HG03354 (cell line): ENCODE measurements around the gene RGPD5.
"Not testable (repeated sequence)": the region's sequence is repeated elsewhere in the genome, so short reads cannot be mapped to it uniquely, and the experiment has no call there.

Source experiments
- ATAC-seq: cut with Tn5 transposase; IDR thresholded peaks from one replicate; pipeline ENCODE4 v1.9.1; 2021; ENCODE audit warnings: mild to moderate bottlenecking; ENCODE audit not compliant: unreplicated experiment, poor library complexity, severe bottlenecking

RGPD5 gene

DNA sequence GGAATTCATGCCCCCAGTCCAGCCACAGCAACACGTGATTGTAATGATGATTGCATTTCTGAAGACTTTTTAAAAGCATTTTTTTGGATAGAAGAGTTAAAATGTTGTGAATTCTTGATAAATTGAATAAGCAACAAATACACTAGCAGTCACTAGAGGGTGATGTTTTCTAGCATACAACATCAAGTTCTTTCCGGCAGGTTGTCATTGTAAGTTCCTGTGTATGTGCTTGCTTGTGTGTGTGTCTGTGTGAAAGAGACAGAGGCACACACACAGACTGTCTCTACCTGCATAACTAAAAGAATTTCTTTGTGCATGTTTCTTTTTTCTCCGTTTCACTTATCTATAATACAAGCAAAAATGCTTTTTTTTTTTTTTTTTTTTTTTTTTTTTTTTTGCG, 95.8 kb downstream of the RGPD5 start:
- not testable (repeated sequence) for ATAC-seq

- not testable (repeated sequence) for ATAC-seq
Observed at GRCh38 chr2:109891024-109891423, 96.9 kb downstream of the RGPD5 start.

DNA sequence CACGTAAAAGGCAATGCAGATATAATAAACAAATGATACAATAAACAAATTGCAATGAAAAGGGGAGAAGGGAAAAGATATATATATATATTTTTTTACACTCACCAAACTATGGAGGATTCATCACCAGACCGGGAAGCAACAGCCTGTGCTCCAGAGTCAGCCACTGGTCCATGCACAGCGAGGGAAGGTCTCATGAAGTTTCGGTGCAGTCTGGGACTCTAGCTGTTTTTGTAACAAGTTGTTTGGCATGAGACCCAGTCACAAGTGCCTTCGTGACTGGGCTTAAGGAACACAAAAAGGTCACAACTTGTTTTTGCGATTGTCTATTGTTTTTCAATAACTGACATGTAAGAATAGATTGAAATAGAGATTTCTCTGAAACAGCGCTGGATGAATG, 99.6 kb downstream of the RGPD5 start:
- ATAC-seq = not testable (repeated sequence)

DNA sequence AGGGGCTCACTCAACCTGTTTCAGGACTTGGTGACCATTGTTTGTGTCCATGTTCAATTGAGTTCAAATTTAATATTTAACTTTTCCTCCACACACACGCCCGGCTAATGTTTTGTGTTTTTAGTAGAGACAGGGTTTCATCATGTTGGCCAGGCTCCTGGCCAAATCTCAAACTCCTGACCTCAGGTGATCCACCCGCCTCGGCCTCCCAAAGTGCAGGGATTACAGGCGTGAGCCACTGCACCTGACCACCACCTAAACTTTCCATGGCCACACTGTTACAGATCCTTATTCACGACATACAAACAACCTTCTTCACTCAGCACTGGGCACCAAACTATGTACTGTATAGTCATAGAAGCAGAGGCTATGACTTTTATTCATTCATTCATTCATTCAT, 100.0 kb downstream of the RGPD5 start:
- not testable (repeated sequence) for ATAC-seq

DNA sequence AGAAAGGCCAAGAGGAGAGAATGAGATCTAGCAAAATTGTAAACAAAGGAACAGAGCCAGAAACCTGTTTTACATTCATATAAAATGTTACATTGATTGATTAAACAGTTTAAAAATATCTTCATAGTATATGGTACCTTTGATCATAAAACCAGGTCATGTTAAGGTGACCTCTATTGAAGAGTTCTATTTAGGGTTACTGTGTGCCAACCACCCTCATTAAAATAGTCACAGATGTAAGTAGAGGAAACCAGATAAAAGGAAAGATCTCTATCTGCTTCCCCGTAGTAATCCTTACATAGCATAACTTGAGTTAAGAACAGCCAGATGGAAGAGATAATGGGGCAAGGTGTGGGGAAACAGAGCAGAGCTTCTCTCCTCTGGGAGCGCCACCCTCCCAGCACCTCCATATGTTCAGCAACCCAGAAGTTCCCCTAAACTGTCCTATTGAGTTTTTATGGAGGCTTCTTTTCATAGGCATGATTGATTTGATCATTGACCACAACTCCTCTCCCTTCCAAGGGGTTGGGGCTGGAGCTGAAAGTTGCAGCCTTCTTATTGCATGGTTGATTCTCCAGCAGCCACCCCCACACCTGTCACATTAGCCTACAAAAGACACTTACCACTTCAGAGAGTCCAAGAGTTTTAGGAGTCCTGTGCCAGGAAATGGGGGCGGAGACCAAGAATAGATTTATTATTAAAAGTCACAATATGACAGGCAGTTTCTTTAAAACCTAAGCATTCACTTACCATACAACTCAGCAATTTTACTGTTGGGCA, 101.2 kb downstream of the RGPD5 start:
- not testable (repeated sequence) for ATAC-seq

GRCh38 chr2:109896212-109896611, 102.1 kb downstream of the RGPD5 start:
- peak; percentile 100 for ATAC-seq

GRCh38 chr2:109897769-109898461, 103.8 kb downstream of the RGPD5 start:
- ATAC-seq = not testable (repeated sequence)

- ATAC-seq = not testable (repeated sequence)
Observed at GRCh38 chr2:109898462-109899336, 104.6 kb downstream of the RGPD5 start, which contains the start of gene LIMS3. Gene LIMS3 (plus strand): TSS chr2:109898688. CDS start chr2:109898729, 41 bp downstream.

GRCh38 chr2:109905796-109906195, 111.7 kb downstream of the RGPD5 start:
- peak; percentile 80 for ATAC-seq
